ENCODE measurements around the gene GNB1L. TPM values are rescaled to one million over a fixed set of nuclear protein-coding genes. Genes with fewer than 3 reads are reported as not detected.
A peak's percentile ranks its signal among the peaks of the same experiment; 100 is the strongest.

Gene GNB1L
- total and polyA plus RNA-seq, 9 of the 15 experiments (the other 6 are each of a cell fraction or from before 2014, with no cell fraction given) = 0.56 to 50.5 (median 10.2) TPM

DNA sequence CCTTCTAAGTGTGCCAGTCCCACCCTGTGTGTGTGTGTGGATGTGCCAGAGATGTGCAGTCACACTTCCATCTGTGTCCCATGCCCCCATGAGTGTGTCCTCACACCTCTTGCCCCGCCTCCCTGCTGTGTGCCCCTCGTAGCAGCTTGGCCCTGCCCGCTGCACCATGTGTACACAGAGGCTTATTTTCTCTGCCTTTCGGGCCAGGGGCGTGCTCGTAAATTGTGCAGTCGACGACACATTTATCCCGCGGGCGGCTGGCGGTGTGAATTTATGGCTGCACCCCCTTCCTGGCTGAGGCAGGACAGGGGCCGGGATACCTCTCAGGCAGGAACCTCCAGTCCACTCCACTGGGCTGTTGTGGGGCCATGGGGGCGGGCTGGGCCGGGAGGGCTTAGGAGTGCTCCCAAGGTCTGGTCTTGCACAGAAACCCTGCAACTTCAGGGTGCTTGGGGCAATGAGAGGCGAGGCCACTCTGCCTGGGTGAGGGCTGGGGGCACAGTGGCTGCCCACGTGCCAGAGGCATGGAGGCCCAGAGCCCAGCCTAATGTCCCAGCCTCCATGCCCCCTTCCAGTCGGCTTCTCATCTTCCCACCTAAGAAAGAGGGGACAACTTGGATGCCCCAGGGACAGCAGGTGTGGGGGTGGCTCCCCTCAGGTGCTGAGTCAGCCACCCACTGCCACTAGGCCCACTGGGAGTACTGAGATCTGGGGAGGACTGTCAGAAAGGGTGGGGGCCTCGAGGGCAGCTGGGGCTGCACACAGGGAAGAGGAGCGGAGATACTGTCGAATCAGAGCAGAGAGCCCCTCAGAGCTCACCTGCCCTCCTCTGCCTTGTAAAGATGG, 118.8 kb downstream of the GNB1L start (continued):
- TF ChIP-seq FOSL1 (tag; conservative IDR thresholded peaks at IDR 0.05) = no peak
- TF ChIP-seq HDAC2 (IDR thresholded peaks at IDR 0.05) = no peak
- TF ChIP-seq RBM17 (IDR thresholded peaks at IDR 0.05; ENCODE audit: borderline replicate concordance, low read depth, low read length) = no peak
- no peak for TF ChIP-seq CSDE1 (IDR thresholded peaks at IDR 0.05)
- no peak for TF ChIP-seq NR0B1 (IDR thresholded peaks at IDR 0.05; ENCODE audit: partially characterized antibody)
- TF ChIP-seq ZNF561 (CRISPR knock-in tag; conservative IDR thresholded peaks at IDR 0.05) = no peak
- peak; percentile 13 for TF ChIP-seq KDM5B (IDR thresholded peaks at IDR 0.05; ENCODE audit: insufficient replicate concordance, low read depth, low read length)
- no peak for TF ChIP-seq RBBP5 (IDR thresholded peaks at IDR 0.05; ENCODE audit: borderline replicate concordance, insufficient read depth, low read length, poor library complexity, severe bottlenecking)
- no peak for TF ChIP-seq CBX2 (IDR thresholded peaks at IDR 0.05; ENCODE audit: insufficient read depth, low read length, poor library complexity, severe bottlenecking)
- no peak for TF ChIP-seq CBX5 (IDR thresholded peaks at IDR 0.05; ENCODE audit: borderline replicate concordance, low read depth)
- TF ChIP-seq PHTF2 (CRISPR knock-in tag; IDR thresholded peaks at IDR 0.05) = no peak
- no peak for TF ChIP-seq ZNF165 (CRISPR knock-in tag; IDR thresholded peaks at IDR 0.05; ENCODE audit: borderline replicate concordance)
- peak; percentile 62 for TF ChIP-seq SETDB1 (IDR thresholded peaks at IDR 0.05; ENCODE audit: low read length)
